ENCODE data around the gene PCGF3. TPM values are rescaled to one million over a fixed set of nuclear protein-coding genes. Genes with fewer than 3 reads are reported as not detected.
"Not testable (repeated sequence)": the region's sequence is repeated elsewhere in the genome, so short reads cannot be mapped to it uniquely, and the experiment has no call there.

Gene PCGF3
- total and polyA plus RNA-seq, 5 donors = 25.0 to 30.1 (median 27.1) TPM

GRCh38 chr4:694341-694940 is 11.2 kb upstream of the PCGF3 start:
- H3K27me3 ChIP-seq (ENCODE audit: control insufficient read depth, insufficient read depth); H3K27ac ChIP-seq (ENCODE audit: low read length); H3K4me3 ChIP-seq (ENCODE audit: low read length); ATAC-seq; H3K9me3 ChIP-seq (ENCODE audit: control insufficient read depth, low read length); H3K4me1 ChIP-seq (ENCODE audit: control insufficient read depth, insufficient read depth, low read length); intact Hi-C loops (cut with DNase I): not testable (repeated sequence)
- 87% methylated on average over 12 of the region's 12 CpGs for WGBS
- DNase-seq = peak in 1 of 3 donors; percentile 7

GRCh38 chr4:699816-700580 is 5.6 kb upstream of the PCGF3 start:
- Histone ChIP-seq H3K27me3 (ENCODE audit: control insufficient read depth, insufficient read depth) (no peaks in the 10 kb centered on the region), H3K4me1 (ENCODE audit: control insufficient read depth, insufficient read depth, low read length) (no peaks in the 10 kb centered on the region), H3K9me3 (ENCODE audit: control insufficient read depth, low read length) (no peaks in the 10 kb centered on the region), H3K4me3 (ENCODE audit: low read length) (no peak overlapping the region), H3K27ac (ENCODE audit: low read length) (no peak overlapping the region)
- peak in 1 of 3 donors; percentile 16 for DNase-seq
- intact Hi-C loops (cut with DNase I) = no loop called here
- no peak for ATAC-seq
- WGBS = 81% methylated on average over 27 of the region's 27 CpGs

DNA sequence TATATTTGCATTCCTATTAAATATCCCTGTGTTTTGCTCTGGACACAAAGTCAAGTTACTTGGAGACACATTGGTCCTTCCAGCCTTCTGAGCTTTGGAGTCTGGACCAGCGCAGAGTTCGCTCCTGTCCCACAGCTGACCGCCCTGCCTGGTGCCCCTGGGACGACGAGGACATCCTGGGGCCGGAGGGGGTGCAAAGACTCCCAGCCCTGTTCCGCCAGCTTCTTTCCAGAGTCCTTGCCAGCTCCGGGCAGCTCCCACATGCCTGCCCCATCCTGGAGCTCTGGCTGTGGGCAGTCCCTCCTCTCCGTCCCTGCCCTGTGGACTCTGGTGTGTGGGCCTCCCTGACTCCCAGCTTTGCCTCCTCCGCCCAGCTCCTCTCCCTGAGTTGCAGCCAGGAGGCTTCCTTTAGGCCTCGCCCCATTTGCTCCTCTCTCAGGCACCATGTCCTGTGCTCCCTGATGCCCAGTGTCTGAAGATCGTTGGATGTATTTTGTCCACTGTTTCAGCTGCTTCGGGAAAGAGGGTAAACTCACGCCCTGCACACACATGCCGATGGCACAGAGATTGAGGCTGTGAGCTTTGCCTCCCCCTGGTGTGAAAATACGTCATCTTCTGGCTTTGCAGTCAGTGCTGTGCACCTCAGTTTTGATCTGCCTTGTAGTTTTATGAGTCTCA is 4.9 kb upstream of the PCGF3 start:
- Histone ChIP-seq H3K4me3 (ENCODE audit: low read length) (no peak overlapping the region), H3K27ac (ENCODE audit: low read length) (no peak overlapping the region), H3K27me3 (ENCODE audit: control insufficient read depth, insufficient read depth) (no peaks in the 10 kb centered on the region), H3K9me3 (ENCODE audit: control insufficient read depth, low read length) (no peaks in the 10 kb centered on the region), H3K4me1 (ENCODE audit: control insufficient read depth, insufficient read depth, low read length) (no peaks in the 10 kb centered on the region)
- ATAC-seq (no peak), DNase-seq (peak in 1 of 3 donors; percentile 18)
- intact Hi-C loops (cut with DNase I) = no loop called here
- 75% methylated on average over 16 of the region's 16 CpGs for WGBS

DNA sequence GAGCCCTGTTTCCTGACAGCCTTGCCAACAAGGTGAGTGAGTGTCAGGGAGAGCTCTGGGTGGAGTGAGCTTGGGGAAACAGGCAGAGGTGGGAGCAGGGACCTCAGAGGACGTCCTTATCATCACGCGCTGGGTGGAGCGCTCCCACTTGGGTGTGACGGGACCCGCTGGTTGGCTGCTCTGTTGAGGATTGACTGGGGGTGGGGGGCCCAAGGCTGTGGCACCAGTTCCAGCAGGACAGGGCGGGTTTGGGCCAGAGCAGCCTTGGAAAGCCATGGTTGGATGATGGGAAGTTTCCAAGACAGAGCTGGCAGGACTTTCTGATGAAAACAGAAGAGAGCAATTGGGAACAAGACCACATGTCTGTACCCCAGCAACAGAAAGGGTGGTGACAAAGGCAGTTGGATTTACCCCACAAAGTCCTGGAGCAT is 3.0 kb upstream of the PCGF3 start:
- peak in 1 of 3 donors; percentile 41 for DNase-seq
- Histone ChIP-seq H3K27ac (ENCODE audit: low read length) (no peak overlapping the region), H3K4me1 (ENCODE audit: control insufficient read depth, insufficient read depth, low read length) (no peaks in the 10 kb centered on the region), H3K27me3 (ENCODE audit: control insufficient read depth, insufficient read depth) (no peaks in the 10 kb centered on the region), H3K9me3 (ENCODE audit: control insufficient read depth, low read length) (no peaks in the 10 kb centered on the region), H3K4me3 (ENCODE audit: low read length) (no peak overlapping the region)
- intact Hi-C loops (cut with DNase I) = no loop called here
- no peak for ATAC-seq
- 67% methylated on average over 7 of the region's 7 CpGs for WGBS

DNA sequence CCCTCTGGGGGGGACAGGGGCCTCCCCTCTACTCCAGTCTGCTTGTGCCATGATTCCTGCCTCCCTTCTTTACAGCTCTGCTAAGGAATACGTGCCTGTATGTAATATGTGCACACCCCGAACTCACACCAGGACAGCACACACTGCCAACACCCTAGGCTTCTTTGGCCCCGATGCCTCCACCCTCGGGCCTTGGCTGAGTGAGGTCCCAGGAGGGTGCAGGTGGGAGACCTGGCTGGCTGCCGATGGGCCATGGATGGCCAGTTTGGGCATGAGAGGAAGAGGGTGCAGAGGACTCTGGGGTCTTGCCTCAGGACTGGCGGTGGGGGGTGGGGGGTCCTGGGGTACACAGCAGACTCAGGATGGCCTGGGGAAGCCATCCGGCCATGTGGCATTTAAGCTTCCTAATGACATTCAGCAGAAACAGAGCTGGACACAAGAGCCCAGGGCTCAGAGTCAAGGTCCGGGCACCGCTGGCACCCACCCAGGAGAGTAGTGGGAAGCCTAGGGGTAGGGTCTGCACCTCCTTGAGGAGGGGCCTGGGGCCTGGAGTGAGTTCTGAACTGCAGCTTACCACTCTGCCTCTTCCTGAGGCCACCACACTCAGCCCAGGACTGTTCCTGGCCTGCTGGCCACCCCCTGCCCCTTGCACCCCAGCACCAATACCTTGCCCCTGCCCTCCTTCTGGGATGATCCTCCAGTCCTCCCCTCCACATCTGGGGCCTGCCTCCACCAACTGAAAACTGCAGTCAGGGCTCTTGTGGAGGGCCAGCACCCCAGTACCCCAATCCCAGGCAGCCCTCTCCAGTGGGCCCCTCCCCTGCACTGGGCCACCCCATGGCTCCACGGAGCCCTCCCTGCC is 2.1 kb upstream of the PCGF3 start:
- Histone ChIP-seq H3K27me3 (ENCODE audit: control insufficient read depth, insufficient read depth) (no peaks in the 10 kb centered on the region), H3K27ac (ENCODE audit: low read length) (no peak overlapping the region), H3K4me1 (ENCODE audit: control insufficient read depth, insufficient read depth, low read length) (peaks cover 3% of the 10 kb centered on the region), H3K9me3 (ENCODE audit: control insufficient read depth, low read length) (no peaks in the 10 kb centered on the region), H3K4me3 (ENCODE audit: low read length) (no peak overlapping the region)
- DNase-seq = peak in 1 of 3 donors; percentile 65
- intact Hi-C loops (cut with DNase I) = no loop called here
- no peak for ATAC-seq
- WGBS = 82% methylated on average over 10 of the region's 10 CpGs

DNA sequence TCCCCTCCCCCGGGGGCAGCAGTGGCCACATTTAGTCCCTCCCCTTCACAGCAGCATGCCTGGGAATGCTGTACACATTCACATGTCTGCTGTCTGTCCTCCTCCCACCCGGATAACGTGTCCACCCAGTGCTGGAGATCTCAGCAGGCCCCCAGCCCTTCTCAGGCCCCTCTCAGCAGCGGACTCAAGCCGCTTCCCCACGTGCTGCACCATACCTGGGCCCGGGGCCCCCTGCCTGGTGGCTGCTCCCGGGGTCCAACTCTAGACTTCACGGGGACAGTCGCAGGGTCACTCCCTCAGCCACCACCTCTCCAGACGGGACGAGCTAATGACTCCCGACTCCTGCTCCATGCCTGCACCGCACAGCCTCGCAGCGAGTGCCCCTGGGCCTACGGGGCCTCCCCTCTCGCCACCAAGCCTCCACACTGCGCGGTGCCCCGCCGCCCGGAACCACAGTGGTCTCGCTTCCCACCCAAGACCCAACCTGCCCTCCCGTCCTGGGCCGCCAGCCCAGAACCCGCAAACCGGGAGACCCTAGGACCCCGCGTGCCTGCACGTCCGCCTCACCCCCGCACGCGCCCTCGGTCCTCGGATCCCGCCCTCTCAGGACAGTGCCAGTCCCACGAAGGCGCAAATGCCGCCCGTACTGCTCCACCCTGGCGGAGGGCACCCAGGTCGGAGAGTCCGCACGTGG is 1.3 kb upstream of the PCGF3 start:
- WGBS = 93% methylated on average over 46 of the region's 46 CpGs
- intact Hi-C loops (cut with DNase I) = no loop called here
- peak in 1 of 2 donors; percentile 2 for ATAC-seq
- peak; percentile 38 to 76 (median 74) for DNase-seq
- Histone ChIP-seq H3K4me1 (ENCODE audit: control insufficient read depth, insufficient read depth, low read length) (peaks cover 5% of the 10 kb centered on the region), H3K9me3 (ENCODE audit: control insufficient read depth, low read length) (no peaks in the 10 kb centered on the region), H3K4me3 (ENCODE audit: low read length) (no peak overlapping the region), H3K27me3 (ENCODE audit: control insufficient read depth, insufficient read depth) (no peaks in the 10 kb centered on the region), H3K27ac (ENCODE audit: low read length) (no peak overlapping the region)

DNA sequence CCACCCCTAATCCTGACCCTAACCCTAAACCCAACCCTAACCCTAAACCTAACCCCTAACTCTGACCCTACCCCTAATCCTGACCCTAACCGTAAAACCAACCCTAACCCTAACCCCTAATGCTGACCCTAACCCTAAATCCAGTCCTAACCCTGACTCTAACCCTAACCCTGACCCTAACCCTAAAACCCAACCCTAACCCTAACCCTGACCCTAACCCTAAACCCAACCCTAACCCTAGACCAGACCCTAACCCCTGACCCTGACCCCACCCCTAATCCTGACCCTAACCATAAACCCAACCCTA is 708 bp upstream of the PCGF3 start:
- intact Hi-C loops (cut with DNase I) = no loop called here
- ATAC-seq = peak in 1 of 2 donors; percentile 1
- WGBS = 100% methylated on average over 1 of the region's 1 CpG

GRCh38 chr4:706083-706633 is 526 bp downstream of the PCGF3 start:
- H3K4me3 ChIP-seq (ENCODE audit: low read length) = peak overlapping the region; percentile 88
- H3K4me1 ChIP-seq (ENCODE audit: control insufficient read depth, insufficient read depth, low read length); H3K27me3 ChIP-seq (ENCODE audit: control insufficient read depth, insufficient read depth); ATAC-seq; DNase-seq; H3K9me3 ChIP-seq (ENCODE audit: control insufficient read depth, low read length); intact Hi-C loops (cut with DNase I): not testable (repeated sequence)
- H3K27ac ChIP-seq (ENCODE audit: low read length) = peak overlapping the region; percentile 67
- 2% methylated on average over 21 of the region's 21 CpGs for WGBS

More for the DNA sequence above, 708 bp upstream of the PCGF3 start:
- no peaks in the 10 kb centered on the region for H3K27me3 ChIP-seq (ENCODE audit: control insufficient read depth, insufficient read depth)
- H3K27ac ChIP-seq (ENCODE audit: low read length) = no peak overlapping the region
- H3K4me3 ChIP-seq (ENCODE audit: low read length) = peak overlapping the region; percentile 4
- no peaks in the 10 kb centered on the region for H3K9me3 ChIP-seq (ENCODE audit: control insufficient read depth, low read length)
- H3K4me1 ChIP-seq (ENCODE audit: control insufficient read depth, insufficient read depth, low read length) = peaks cover 5% of the 10 kb centered on the region
- no peak for DNase-seq

DNA sequence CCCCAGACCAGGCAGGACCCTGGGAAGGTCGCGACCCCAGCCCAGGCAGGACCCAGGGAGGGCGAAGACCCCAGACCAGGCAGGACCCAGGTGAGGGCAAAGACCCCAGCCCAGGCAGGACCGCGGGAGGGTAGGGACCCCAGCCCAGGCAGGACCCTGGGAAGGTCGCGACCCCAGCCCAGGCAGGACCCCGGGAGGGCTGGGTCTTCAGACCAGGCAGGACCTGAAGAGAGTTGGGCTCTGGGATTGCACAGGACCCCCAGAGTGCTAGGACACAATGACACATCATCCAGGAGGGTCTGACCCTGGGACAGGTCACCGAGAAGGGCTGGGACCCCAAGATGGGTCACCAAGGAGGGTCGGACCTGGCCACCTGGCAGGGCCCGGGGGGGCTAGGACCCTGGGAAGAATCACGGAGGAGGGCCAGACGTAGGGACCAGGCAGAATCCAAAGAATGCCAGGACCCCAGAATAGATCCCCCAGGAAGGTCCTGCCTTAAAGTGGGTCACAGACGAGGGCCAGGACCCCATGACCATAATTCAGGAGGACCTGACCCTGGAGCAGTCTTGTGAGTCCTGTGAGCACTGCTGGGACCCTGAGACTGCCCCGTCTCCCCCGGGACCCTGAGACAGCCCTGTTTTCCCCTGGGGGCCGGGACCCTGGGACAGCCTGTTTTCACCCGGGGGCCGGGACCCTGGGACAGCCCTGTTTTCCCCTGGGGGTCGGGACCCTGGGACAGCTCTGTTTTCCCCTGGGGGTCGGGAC is 1.4 kb downstream of the PCGF3 start:
- peak overlapping the region; percentile 12 for H3K4me3 ChIP-seq (ENCODE audit: low read length)
- intact Hi-C loops (cut with DNase I) = no loop called here
- no peak overlapping the region for H3K27ac ChIP-seq (ENCODE audit: low read length)
- no peaks in the 10 kb centered on the region for H3K9me3 ChIP-seq (ENCODE audit: control insufficient read depth, low read length)
- H3K27me3 ChIP-seq (ENCODE audit: control insufficient read depth, insufficient read depth) = no peaks in the 10 kb centered on the region
- DNase-seq = peak in 2 of 3 donors; percentile 60 to 65
- no peak for ATAC-seq
- 44% methylated on average over 21 of the region's 21 CpGs for WGBS
- H3K4me1 ChIP-seq (ENCODE audit: control insufficient read depth, insufficient read depth, low read length) = peaks cover 7% of the 10 kb centered on the region

Data from right cardiac atrium (tissue), 5 donors.